ENCODE results near the gene ZCCHC3. TPM values are rescaled to one million over a fixed set of nuclear protein-coding genes. Genes with fewer than 3 reads are reported as not detected.
"Not testable (repeated sequence)": the region's sequence is repeated elsewhere in the genome, so short reads cannot be mapped to it uniquely, and the experiment has no call there.

Gene ZCCHC3
- total RNA-seq, 1 donor, result 16.8 TPM

DNA sequence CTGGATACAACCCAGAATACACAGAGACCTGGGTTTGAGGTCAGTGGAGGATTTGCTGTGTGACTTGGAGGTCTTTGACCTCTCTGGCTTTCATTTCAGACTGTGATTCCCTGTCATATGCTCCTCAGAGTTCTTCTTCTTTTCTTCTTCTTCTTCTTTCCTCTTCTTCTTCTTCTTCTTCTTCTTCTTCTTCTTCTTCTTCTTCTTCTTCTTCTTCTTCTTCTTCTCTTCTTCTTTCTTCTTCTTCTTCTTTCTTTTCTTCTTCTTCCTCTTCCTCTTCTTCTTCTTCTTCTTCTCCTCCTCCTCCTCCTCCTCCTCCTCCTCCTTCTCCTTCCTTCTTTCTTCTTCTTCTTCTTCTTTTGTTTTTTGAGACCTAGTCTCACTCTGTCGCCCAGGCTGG is 38.7 kb downstream of the ZCCHC3 start:
- not testable (repeated sequence) for H3K4me1 ChIP-seq (ENCODE audit: insufficient read depth, low read length); H3K4me3 ChIP-seq (ENCODE audit: low read length); H3K9me3 ChIP-seq (ENCODE audit: low read depth, low read length); H3K27me3 ChIP-seq (ENCODE audit: insufficient read depth, low read length)

DNA sequence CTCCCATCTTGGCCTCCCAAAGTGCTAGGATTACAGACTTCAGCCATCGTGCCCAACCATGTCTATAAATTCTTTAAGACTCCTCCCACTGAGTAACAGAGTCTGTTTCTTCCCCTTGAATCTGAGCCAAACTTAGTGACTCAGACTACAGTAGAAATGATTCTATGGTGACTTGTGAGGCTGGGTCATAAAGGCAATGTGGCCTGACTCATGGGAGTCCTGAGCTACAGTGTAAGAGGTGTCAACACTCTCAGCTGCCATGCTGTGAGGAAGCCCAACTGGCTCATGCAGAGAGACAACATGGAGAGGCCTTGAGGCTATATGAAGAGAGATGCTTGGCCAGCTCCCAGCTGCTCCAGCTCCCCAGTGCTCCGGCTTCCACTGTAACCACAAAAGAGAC is 44.3 kb downstream of the ZCCHC3 start:
- Histone ChIP-seq H3K4me3 (ENCODE audit: low read length) (no peak overlapping the region), H3K9me3 (ENCODE audit: low read depth, low read length) (no peaks in the 10 kb centered on the region), H3K4me1 (ENCODE audit: insufficient read depth, low read length) (peaks cover under 1% of the 10 kb centered on the region), H3K27me3 (ENCODE audit: insufficient read depth, low read length) (no peaks in the 10 kb centered on the region)

DNA sequence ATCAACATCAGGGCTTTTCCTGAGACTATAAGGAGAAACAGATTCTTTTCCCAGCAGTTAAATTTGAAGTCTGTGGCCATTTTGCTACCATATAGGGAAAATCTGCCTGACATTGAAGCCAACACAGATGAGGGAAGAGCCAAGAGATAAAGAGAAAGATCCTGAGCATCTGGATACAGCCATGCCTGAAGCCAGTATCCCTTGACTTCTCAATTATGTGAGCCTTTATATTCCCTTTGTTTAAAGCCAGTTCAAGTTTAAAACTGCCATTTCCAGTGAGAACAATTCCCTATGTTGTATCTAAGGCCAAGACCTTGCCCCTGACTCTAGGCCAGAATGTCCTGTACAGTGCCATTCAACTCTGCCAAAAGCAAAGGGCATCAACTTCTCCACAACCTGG is 45.7 kb downstream of the ZCCHC3 start:
- peaks cover 8% of the 10 kb centered on the region for H3K4me1 ChIP-seq (ENCODE audit: insufficient read depth, low read length)
- no peaks in the 10 kb centered on the region for H3K9me3 ChIP-seq (ENCODE audit: low read depth, low read length)
- no peak overlapping the region for H3K4me3 ChIP-seq (ENCODE audit: low read length)
- no peaks in the 10 kb centered on the region for H3K27me3 ChIP-seq (ENCODE audit: insufficient read depth, low read length)

DNA sequence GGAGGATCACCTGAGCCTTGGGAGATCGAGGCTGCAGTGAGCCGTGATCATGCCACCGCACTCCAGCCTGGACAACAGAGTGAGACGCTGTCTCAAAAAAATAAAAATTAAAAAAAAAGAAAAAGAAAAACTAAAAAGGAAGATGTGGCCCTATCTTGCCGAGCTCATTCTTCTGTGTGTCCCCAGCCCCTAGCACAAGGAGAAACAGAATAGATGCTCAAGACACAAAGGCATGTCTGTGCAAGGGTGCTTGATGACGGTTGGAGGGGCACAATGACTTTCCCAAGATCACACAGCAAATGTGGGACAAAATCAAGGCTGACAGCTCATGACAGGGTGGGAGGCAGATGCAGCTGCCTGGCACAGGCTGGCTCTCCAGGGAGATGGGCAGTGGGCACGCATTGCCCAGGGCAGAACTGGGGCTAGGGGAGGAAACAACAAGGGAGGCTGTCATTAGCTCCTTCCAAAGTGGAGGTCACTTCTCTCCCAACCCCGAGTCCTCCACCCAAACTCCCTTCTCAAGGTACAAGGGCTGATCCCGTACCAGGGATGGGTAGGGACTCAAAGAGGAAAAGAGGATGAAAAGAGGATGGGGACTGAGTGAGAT is 48.8 kb downstream of the ZCCHC3 start:
- Histone ChIP-seq H3K9me3 (ENCODE audit: low read depth, low read length) (no peaks in the 10 kb centered on the region), H3K4me3 (ENCODE audit: low read length) (no peak overlapping the region), H3K4me1 (ENCODE audit: insufficient read depth, low read length) (peaks cover 15% of the 10 kb centered on the region), H3K27me3 (ENCODE audit: insufficient read depth, low read length) (no peaks in the 10 kb centered on the region)

DNA sequence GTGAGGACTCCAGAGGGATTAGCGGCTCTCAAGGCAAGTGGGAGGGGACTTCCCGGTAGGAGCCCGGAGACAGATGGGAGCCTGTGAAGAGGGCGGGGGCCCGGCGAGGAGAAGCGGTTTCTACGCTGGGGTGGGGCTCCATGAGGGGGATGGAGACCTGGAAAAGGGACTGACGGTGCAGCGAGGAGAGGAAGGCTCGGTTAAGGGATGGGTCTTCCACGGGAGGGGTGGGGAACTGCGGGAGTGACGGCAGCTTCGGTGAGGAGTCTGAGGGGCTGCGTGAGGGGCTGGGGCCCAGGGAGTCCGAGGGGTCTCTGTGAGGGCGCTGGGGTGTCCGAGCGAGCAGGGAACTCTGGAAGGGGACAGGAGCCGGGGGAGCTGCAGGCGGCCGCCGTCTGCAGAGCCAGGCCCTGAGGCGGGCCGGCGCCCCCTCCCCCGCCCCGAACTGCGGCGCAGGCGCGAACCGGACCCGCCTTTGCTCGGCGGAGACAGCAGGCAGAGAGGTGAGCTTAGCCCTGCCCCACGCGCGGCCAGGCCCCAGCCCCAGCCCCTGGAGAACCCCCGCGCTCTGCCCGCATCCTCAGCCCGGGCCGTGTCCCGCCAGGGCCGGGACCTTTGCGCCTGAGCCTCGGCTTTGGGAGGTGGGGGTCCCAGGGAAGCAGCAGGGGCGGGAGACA is 49.4 kb downstream of the ZCCHC3 start, which contains the start of gene NRSN2:
TSS of gene NRSN2 (plus strand) at position 472 of the 677 bp plus-strand sequence. CDS start 2,533 bp downstream, outside the sequence.
- H3K4me1 ChIP-seq (ENCODE audit: insufficient read depth, low read length), result peaks cover 15% of the 10 kb centered on the region
- no peaks in the 10 kb centered on the region for H3K27me3 ChIP-seq (ENCODE audit: insufficient read depth, low read length)
- no peaks in the 10 kb centered on the region for H3K9me3 ChIP-seq (ENCODE audit: low read depth, low read length)
- H3K4me3 ChIP-seq (ENCODE audit: low read length), result peak within 1 kb of the TSS; percentile 61

DNA sequence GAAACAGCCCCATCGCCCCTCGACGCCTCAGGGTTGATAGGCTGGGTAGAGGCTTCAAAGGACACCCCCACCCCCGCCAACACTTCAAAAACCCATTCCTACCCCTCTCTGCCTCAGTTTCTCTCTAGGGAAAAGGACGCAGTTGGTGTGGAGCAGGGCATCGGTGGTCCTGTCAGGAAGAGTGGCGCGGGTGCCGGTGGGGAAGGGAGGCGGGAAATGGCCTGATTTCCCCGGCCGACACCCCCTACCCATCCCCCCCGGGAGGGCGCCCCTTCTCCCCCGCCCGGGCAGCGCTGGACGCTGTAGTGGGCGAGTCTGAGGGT is 49.9 kb downstream of the ZCCHC3 start:
- Histone ChIP-seq H3K4me3 (ENCODE audit: low read length) (peak overlapping the region; percentile 61), H3K4me1 (ENCODE audit: insufficient read depth, low read length) (peaks cover 15% of the 10 kb centered on the region), H3K27me3 (ENCODE audit: insufficient read depth, low read length) (no peaks in the 10 kb centered on the region), H3K9me3 (ENCODE audit: low read depth, low read length) (no peaks in the 10 kb centered on the region)

DNA sequence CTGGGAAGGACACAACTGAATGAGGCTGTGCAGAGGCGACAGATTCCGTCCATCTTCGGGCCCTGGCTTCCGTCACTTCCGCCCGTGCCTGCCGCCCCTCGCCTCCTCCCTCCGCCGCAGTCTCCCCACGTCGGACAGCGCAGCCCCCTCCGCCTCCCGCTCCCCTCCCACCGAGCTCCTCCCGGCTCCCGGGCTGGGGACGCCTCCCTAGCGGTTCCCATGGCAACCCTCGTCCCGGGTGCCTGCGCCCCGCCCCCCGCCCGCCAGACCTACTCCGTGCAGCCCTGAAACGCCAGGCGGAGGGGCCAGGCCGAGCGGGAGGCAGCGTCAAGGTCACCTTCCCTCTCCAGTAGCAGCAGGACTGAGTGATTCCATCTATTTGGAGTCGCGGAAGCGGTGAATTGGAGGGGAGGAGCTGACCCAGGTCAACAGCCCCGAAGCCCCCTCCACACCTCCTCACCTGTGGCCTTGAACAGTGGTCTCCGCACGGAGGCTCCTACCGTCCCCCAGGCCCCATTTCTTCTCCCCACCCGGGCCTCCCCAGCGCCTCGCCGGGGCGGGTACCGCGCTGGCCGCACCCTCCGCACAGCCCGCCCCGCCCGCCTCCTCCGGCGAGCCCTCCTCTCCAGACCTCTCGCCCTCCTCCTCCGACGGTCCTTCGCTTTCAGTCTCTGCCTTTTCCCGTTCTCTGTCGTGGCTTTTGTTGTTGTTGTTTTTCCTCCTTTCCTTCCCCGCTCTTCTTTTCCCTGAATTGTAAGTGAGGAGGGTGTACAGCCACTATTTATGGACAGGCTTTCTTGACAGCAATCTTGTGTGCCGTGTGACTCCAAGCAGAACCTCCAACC is 50.5 kb downstream of the ZCCHC3 start:
- Histone ChIP-seq H3K9me3 (ENCODE audit: low read depth, low read length) (no peaks in the 10 kb centered on the region), H3K4me1 (ENCODE audit: insufficient read depth, low read length) (peaks cover 15% of the 10 kb centered on the region), H3K4me3 (ENCODE audit: low read length) (peak overlapping the region; percentile 61), H3K27me3 (ENCODE audit: insufficient read depth, low read length) (no peaks in the 10 kb centered on the region)

DNA sequence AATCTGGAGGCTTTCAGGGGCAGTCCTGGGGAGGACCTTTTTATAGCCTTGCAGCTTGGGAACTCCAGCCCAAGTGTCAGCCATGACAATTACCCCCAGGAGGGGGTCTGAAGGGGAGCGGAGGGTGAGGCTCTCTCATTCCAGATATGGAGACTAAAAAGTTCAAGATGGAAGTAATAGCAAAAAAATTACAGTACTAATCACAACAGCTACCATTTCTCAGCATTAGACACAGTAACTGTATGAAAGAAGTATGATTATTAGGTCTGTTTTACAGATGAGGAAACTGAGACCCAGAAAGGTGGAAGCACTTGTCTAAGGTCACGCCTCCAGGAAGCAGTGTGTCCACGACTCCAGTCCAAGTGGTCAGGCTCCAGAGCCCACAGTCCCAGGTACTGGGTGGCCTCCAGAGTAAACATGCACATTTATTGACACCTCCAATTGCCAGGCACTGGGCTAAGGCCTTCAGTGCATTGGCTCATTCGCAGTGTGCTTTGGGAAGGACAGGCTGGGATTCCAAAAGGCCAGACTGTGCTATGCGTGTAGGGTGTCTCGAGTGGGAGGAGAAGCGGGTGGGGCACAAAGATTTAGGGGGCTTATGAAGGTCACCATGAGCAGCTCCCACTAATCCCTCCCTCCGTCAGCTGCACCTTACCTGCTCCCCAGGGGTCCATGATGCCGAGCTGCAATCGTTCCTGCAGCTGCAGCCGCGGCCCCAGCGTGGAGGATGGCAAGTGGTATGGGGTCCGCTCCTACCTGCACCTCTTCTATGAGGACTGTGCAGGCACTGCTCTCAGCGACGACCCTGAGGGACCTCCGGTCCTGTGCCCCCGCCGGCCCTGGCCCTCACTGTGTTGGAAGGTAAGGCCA is 51.8 kb downstream of the ZCCHC3 start:
- Histone ChIP-seq H3K4me3 (ENCODE audit: low read length) (no peak overlapping the region), H3K9me3 (ENCODE audit: low read depth, low read length) (no peaks in the 10 kb centered on the region), H3K27me3 (ENCODE audit: insufficient read depth, low read length) (no peaks in the 10 kb centered on the region), H3K4me1 (ENCODE audit: insufficient read depth, low read length) (peaks cover 15% of the 10 kb centered on the region)

Other genes starting within 250 kb of the ZCCHC3 start
- gene DEFB125, start 209.9 kb upstream of the ZCCHC3 start, total RNA-seq, result not detected
- not detected for gene DEFB126, start 155.0 kb upstream of the ZCCHC3 start, total RNA-seq
- gene DEFB127, start 140.1 kb upstream of the ZCCHC3 start, total RNA-seq, result not detected
- gene DEFB128, start 107.9 kb upstream of the ZCCHC3 start, total RNA-seq, result not detected
- gene DEFB129, start 70.3 kb upstream of the ZCCHC3 start, total RNA-seq, result not detected
- not detected for gene DEFB132, start 39.8 kb upstream of the ZCCHC3 start, total RNA-seq
- 0.73 TPM for gene C20orf96, start 6.8 kb upstream of the ZCCHC3 start, total RNA-seq
- 1.3 TPM for gene SOX12, start 28.0 kb downstream of the ZCCHC3 start, total RNA-seq
- gene NRSN2, start 49.5 kb downstream of the ZCCHC3 start, total RNA-seq, result 0.63 TPM
- gene TRIB3, start 83.2 kb downstream of the ZCCHC3 start, total RNA-seq, result 4.8 TPM
- gene RBCK1, start 110.7 kb downstream of the ZCCHC3 start, total RNA-seq, result 49.4 TPM
- gene TBC1D20, start 165.0 kb downstream of the ZCCHC3 start, total RNA-seq, result 16.2 TPM
- gene CSNK2A1, start 246.2 kb downstream of the ZCCHC3 start, total RNA-seq, result 54.7 TPM